CD14-positive monocyte (primary cell): ENCODE measurements around the gene SEMA3C. TPM values are rescaled to one million over a fixed set of nuclear protein-coding genes. Genes with fewer than 3 reads are reported as not detected.

ENCODE experiments used
- DNase-seq, 3 donors: peaks; one replicate each; pipeline ENCODE4 v3.0.0-alpha.2; 2011 to 2022
- H2AFZ ChIP-seq: 2 replicates; pipeline ENCODE4 v1.6.0; 2012; ENCODE audit warnings: mild to moderate bottlenecking, low read depth, low read length, inconsistent platforms; ENCODE audit not compliant: insufficient read depth, poor library complexity, severe bottlenecking
- H3K27ac ChIP-seq, 2 donors: 1 replicate in 1 of 2; 2 replicates in 1 of 2; pipeline ENCODE4 v1.5.1; 2012 to 2013; ENCODE audit warnings: low read length in 2 of 2, control low read depth in 1 of 2, inconsistent platforms in 1 of 2, low read depth in 1 of 2, mild to moderate bottlenecking in 1 of 2
- H3K27me3 ChIP-seq, 2 donors: one replicate each; pipeline versions ENCODE4 v1.6.0 to v1.6.1; 2011 to 2013; ENCODE audit warnings: low read length in 2 of 2; ENCODE audit not compliant: control insufficient read depth in 2 of 2, insufficient read depth in 2 of 2
- H3K36me3 ChIP-seq, 2 donors: replicated peaks in 1 of 2; 1 replicate in 1 of 2; 2 replicates in 1 of 2; pipeline versions ENCODE4 v1.5.1 to v1.6.1; 2012 to 2013; ENCODE audit warnings: low read length in 2 of 2, control low read depth in 1 of 2, inconsistent platforms in 1 of 2, mild to moderate bottlenecking in 1 of 2; ENCODE audit not compliant: insufficient read depth in 2 of 2, control insufficient read depth in 1 of 2
- H3K4me1 ChIP-seq, 2 donors: 1 replicate in 1 of 2; 2 replicates in 1 of 2; pipeline versions ENCODE4 v1.5.1 to v1.6.1; 2012 to 2013; ENCODE audit warnings: low read length in 2 of 2, control low read depth in 1 of 2, inconsistent platforms in 1 of 2, mild to moderate bottlenecking in 1 of 2, moderate library complexity in 1 of 2; ENCODE audit not compliant: insufficient read depth in 2 of 2, control insufficient read depth in 1 of 2
- H3K4me2 ChIP-seq: replicated peaks from 2 replicates; pipeline ENCODE3; 2012; ENCODE audit warnings: low read length, moderate library complexity, mild to moderate bottlenecking; ENCODE audit not compliant: poor library complexity, severe bottlenecking; ENCODE audit errors: extremely low read depth
- H3K4me3 ChIP-seq, 3 experiments: fragments of 200-600 bp in 1 of 3; sonication (generic) in 1 of 3; replicated peaks in 1 of 3; 1 replicate in 2 of 3; 2 replicates in 1 of 3; pipeline ENCODE4 v1.5.1; 2011 to 2013; ENCODE audit warnings: low read length in 3 of 3, mild to moderate bottlenecking in 3 of 3, control low read depth in 2 of 3, low read depth in 2 of 3, inconsistent platforms in 1 of 3, moderate library complexity in 1 of 3
- H3K79me2 ChIP-seq: 2 replicates; pipeline ENCODE4 v1.6.0; 2012; ENCODE audit warnings: mild to moderate bottlenecking, control low read depth, inconsistent platforms, low read length, moderate library complexity; ENCODE audit not compliant: insufficient read depth
- H3K9ac ChIP-seq: 2 replicates; pipeline ENCODE4 v1.6.0; 2017; ENCODE audit warnings: low read length, mild to moderate bottlenecking; ENCODE audit not compliant: insufficient read depth, poor library complexity, severe bottlenecking
- H3K9me3 ChIP-seq, 2 donors: replicated peaks in 1 of 2; 1 replicate in 1 of 2; 2 replicates in 1 of 2; pipeline versions ENCODE4 v1.5.1 to v1.6.1; 2012 to 2013; ENCODE audit warnings: low read length in 2 of 2, control low read depth in 1 of 2; ENCODE audit not compliant: control insufficient read depth in 1 of 2, insufficient read depth in 1 of 2
- H4K20me1 ChIP-seq: 2 replicates; pipeline ENCODE4 v1.6.0; 2012; ENCODE audit warnings: mild to moderate bottlenecking, low read length, control low read depth, moderate library complexity; ENCODE audit not compliant: insufficient read depth
- H3K27ac Mint-ChIP-seq, 7 donors: one replicate each; pipeline ENCODE4 v1.8.0; 2020; ENCODE audit warnings: mild to moderate bottlenecking in 7 of 7, mixed read lengths in 7 of 7, moderate library complexity in 6 of 7, inconsistent platforms in 2 of 7
- H3K27me3 Mint-ChIP-seq, 3 donors: one replicate each; pipeline ENCODE4 v1.8.0; 2021 to 2022; ENCODE audit warnings: low read depth in 3 of 3, mild to moderate bottlenecking in 3 of 3, mixed read lengths in 3 of 3, moderate library complexity in 3 of 3, inconsistent platforms in 1 of 3
- H3K36me3 Mint-ChIP-seq, 2 donors: one replicate each; pipeline ENCODE4 v1.8.0; 2020; ENCODE audit warnings: mixed read lengths in 2 of 2, inconsistent platforms in 1 of 2, mild to moderate bottlenecking in 1 of 2
- H3K4me1 Mint-ChIP-seq: one replicate; pipeline ENCODE4 v1.8.0; 2020; ENCODE audit warnings: mild to moderate bottlenecking, mixed read lengths
- H3K4me3 Mint-ChIP-seq, 2 donors: one replicate each; pipeline ENCODE4 v1.8.0; 2020; ENCODE audit warnings: mild to moderate bottlenecking in 2 of 2, mixed read lengths in 2 of 2, moderate library complexity in 1 of 2
- H3K9me3 Mint-ChIP-seq, 7 donors: one replicate each; pipeline ENCODE4 v1.8.0; 2020 to 2022; ENCODE audit warnings: mixed read lengths in 7 of 7, mild to moderate bottlenecking in 6 of 7, moderate library complexity in 6 of 7, inconsistent platforms in 2 of 7
- WGBS: methylation state at CpG from one replicate; pipeline ENCODE4 v1.1.5; 2013; ENCODE audit warnings: missing lambda C conversion rate; ENCODE audit not compliant: insufficient coverage; 5-methylcytosine and 5-hydroxymethylcytosine counted together
- intact Hi-C, 2 donors: fragments of 100-400 bp; cut with micrococcal nuclease; formaldehyde crosslinking; loops; one replicate each; pipeline versions ENCODE4 v1.15.0 to v1.15.1; 2023
- polyA plus RNA-seq, 3 donors: library from polyadenylated mRNA; depleted of rRNA in 1 of 3; unstranded in 2 of 3; stranded (reverse) in 1 of 3; fragments of 300-500 nt in 2 of 3; fragments of >200 nt in 1 of 3; fragmentation: Illumina TruSeq in 2 of 3; gene quantifications; 1 replicate in 2 of 3; 2 replicates in 1 of 3; pipeline ENCODE4 v1.2.3, GENCODE V29; 2012 to 2021
- TF ChIP-seq, protein P1 (sequence below): fragments of 200-600 bp; IDR thresholded peaks from one replicate; pipeline ENCODE4 v1.8.0; 2022; ENCODE audit warnings: antibody characterized with exemption, mild to moderate bottlenecking

The SEMA3C gene
- polyA plus RNA-seq, 3 donors, result 7.2 to 14.1 (median 13.7) TPM

DNA sequence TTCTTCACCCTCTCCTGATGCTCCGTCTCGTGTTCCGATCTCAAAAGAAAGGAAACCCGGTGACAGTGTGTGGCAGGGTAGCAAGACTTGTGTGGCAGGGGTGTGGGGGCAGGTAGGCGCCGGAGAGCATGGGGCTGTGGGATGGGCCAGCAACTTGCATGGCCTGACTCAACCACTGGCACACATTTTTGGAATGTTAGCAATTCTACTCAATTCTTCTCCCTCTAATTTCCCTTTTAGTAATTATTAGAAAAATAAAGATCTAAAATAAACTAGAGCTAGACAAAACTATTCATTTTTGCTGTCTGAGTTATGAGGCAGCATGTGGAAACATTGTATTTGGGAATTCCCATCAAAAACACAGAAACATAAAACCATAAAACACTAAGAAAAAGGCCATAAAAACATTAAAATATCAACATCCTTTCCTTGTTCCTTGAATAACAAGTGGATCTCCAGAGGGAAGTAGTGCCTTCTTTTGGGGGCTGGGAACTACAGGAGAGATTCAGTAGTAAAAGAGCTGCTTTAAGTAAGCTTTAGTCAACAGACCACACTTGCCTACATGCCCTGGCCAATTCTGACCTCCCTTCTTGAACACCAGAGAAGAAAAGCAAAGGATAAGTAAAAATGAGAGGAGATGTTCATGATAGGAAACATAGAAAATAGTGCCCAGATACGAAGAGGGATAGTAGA is 21.8 kb downstream of the SEMA3C start:
- Histone ChIP-seq H3K9ac (no peak overlapping the region), H4K20me1 (no peaks in the 10 kb centered on the region), H3K4me3 (no peak overlapping the region), H3K9me3 (no peaks in the 10 kb centered on the region), H3K27ac (no peak overlapping the region), H3K36me3 (peaks cover 0 to 9% of the 10 kb centered on the region in 2 donors), H3K4me1 (no peaks in the 10 kb centered on the region), H3K27me3 (no peaks in the 10 kb centered on the region), H3K4me2 (no peak overlapping the region), H3K79me2 (no peaks in the 10 kb centered on the region), H2AFZ (no peak overlapping the region)
- Mint-ChIP-seq H3K27me3 (no peaks in the 10 kb centered on the region), H3K4me3 (no peak overlapping the region), H3K36me3 (peaks cover 6 to 16% of the 10 kb centered on the region in 2 donors), H3K27ac (peak overlapping the region in 1 of 7 donors; percentile 0), H3K4me1 (peaks cover 8% of the 10 kb centered on the region), H3K9me3 (peaks cover 0 to 5% (median 3%) of the 10 kb centered on the region in 7 donors)
- no peak for DNase-seq
- TF ChIP-seq, protein P1, sequence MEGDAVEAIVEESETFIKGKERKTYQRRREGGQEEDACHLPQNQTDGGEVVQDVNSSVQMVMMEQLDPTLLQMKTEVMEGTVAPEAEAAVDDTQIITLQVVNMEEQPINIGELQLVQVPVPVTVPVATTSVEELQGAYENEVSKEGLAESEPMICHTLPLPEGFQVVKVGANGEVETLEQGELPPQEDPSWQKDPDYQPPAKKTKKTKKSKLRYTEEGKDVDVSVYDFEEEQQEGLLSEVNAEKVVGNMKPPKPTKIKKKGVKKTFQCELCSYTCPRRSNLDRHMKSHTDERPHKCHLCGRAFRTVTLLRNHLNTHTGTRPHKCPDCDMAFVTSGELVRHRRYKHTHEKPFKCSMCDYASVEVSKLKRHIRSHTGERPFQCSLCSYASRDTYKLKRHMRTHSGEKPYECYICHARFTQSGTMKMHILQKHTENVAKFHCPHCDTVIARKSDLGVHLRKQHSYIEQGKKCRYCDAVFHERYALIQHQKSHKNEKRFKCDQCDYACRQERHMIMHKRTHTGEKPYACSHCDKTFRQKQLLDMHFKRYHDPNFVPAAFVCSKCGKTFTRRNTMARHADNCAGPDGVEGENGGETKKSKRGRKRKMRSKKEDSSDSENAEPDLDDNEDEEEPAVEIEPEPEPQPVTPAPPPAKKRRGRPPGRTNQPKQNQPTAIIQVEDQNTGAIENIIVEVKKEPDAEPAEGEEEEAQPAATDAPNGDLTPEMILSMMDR, result no peak
- WGBS, result 100% methylated on average over 1 of the region's 7 CpGs
- intact Hi-C loops, result no loop called here

- TF ChIP-seq, protein P1, result no peak
- Mint-ChIP-seq H3K36me3 (peaks cover 10 to 12% of the 10 kb centered on the region in 2 donors), H3K27ac (no peak overlapping the region), H3K27me3 (peaks cover 0 to 3% (median 0%) of the 10 kb centered on the region in 3 donors), H3K9me3 (peaks cover 0 to 4% (median 2%) of the 10 kb centered on the region in 7 donors), H3K4me1 (no peaks in the 10 kb centered on the region), H3K4me3 (no peak overlapping the region)
- H3K79me2 ChIP-seq, result no peaks in the 10 kb centered on the region
- no peaks in the 10 kb centered on the region for H3K27me3 ChIP-seq
- no peaks in the 10 kb centered on the region for H3K4me1 ChIP-seq
- no peaks in the 10 kb centered on the region for H4K20me1 ChIP-seq
- intact Hi-C loops, result no loop called here
- H3K4me2 ChIP-seq, result no peak overlapping the region
- 67% methylated on average over 1 of the region's 4 CpGs for WGBS
- no peak for DNase-seq
- no peak overlapping the region for H3K4me3 ChIP-seq
- no peak overlapping the region for H3K27ac ChIP-seq
- no peak overlapping the region for H2AFZ ChIP-seq
- H3K36me3 ChIP-seq, result peaks cover 0 to 5% of the 10 kb centered on the region in 2 donors
- no peaks in the 10 kb centered on the region for H3K9me3 ChIP-seq
- H3K9ac ChIP-seq, result no peak overlapping the region
These were observed 23.8 kb downstream of the SEMA3C start for GRCh38 chr7:80895056-80895455.
